Tibial nerve (tissue), 4 donors: ENCODE results near the gene DTNBP1. TPM values are rescaled to one million over a fixed set of nuclear protein-coding genes. Genes with fewer than 3 reads are reported as not detected.

ENCODE experiments used
- DNase-seq, 2 donors: peaks; one replicate each; pipeline ENCODE4 v3.0.0-alpha.2; 2019; ENCODE audit warnings: low spot score in 2 of 2
- H3K27ac ChIP-seq, 4 donors: fragments of 200-600 bp; sonication (generic) in 3 of 4; one replicate each; pipeline ENCODE4 v1.5.1; 2017 to 2019; ENCODE audit warnings: mild to moderate bottlenecking in 1 of 4
- H3K27me3 ChIP-seq, 2 donors: fragments of 200-600 bp; sonication (generic) in 1 of 2; one replicate each; pipeline versions ENCODE4 v1.5.1 to v1.6.0; 2017 to 2019
- H3K36me3 ChIP-seq, 3 donors: fragments of 200-600 bp; sonication (generic); one replicate each; pipeline ENCODE4 v1.5.1; 2018 to 2019
- H3K4me1 ChIP-seq, 4 donors: fragments of 200-600 bp; sonication (generic) in 3 of 4; one replicate each; pipeline ENCODE4 v1.5.1; 2017 to 2019
- H3K4me3 ChIP-seq, 4 donors: fragments of 200-600 bp; sonication (generic) in 3 of 4; one replicate each; pipeline ENCODE4 v1.5.1; 2017 to 2019; ENCODE audit warnings: mild to moderate bottlenecking in 1 of 4, moderate library complexity in 1 of 4
- H3K9me3 ChIP-seq, 4 donors: fragments of 200-600 bp; sonication (generic) in 3 of 4; one replicate each; pipeline ENCODE4 v1.5.1; 2017 to 2019
- CTCF ChIP-seq, 5 experiments: fragments of 200-600 bp in 3 of 5; fragments of 450-650 bp in 2 of 5; sonication (generic) in 3 of 5; IDR thresholded peaks; one replicate each; pipeline ENCODE4 v1.5.1; 2016 to 2019; ENCODE audit warnings: antibody characterized with exemption in 5 of 5, mild to moderate bottlenecking in 3 of 5, moderate library complexity in 2 of 5
- EP300 ChIP-seq, 2 donors: sonication (generic); formaldehyde crosslinking; IDR thresholded peaks; one replicate each; pipeline ENCODE4 v1.6.1; 2017; ENCODE audit warnings: antibody characterized with exemption in 2 of 2, mild to moderate bottlenecking in 1 of 2
- POLR2A ChIP-seq, 2 donors: fragments of 450-650 bp; IDR thresholded peaks; one replicate each; pipeline ENCODE4 v1.6.1; 2017; ENCODE audit warnings: antibody characterized with exemption in 2 of 2, mild to moderate bottlenecking in 2 of 2, moderate library complexity in 2 of 2
- WGBS, 2 donors: methylation state at CpG; one replicate each; pipeline ENCODE4 v1.1.5; 2018; 5-methylcytosine and 5-hydroxymethylcytosine counted together
- total RNA-seq, 4 donors: library from RNA; depleted of rRNA; stranded (reverse); fragments of >200 nt; gene quantifications; one replicate each; pipeline ENCODE4 v1.1.0, GENCODE V29; 2016

Gene DTNBP1
- total RNA-seq, 4 donors from 2014 or later, result 14.7 to 36.6 (median 16.1) TPM

DNA sequence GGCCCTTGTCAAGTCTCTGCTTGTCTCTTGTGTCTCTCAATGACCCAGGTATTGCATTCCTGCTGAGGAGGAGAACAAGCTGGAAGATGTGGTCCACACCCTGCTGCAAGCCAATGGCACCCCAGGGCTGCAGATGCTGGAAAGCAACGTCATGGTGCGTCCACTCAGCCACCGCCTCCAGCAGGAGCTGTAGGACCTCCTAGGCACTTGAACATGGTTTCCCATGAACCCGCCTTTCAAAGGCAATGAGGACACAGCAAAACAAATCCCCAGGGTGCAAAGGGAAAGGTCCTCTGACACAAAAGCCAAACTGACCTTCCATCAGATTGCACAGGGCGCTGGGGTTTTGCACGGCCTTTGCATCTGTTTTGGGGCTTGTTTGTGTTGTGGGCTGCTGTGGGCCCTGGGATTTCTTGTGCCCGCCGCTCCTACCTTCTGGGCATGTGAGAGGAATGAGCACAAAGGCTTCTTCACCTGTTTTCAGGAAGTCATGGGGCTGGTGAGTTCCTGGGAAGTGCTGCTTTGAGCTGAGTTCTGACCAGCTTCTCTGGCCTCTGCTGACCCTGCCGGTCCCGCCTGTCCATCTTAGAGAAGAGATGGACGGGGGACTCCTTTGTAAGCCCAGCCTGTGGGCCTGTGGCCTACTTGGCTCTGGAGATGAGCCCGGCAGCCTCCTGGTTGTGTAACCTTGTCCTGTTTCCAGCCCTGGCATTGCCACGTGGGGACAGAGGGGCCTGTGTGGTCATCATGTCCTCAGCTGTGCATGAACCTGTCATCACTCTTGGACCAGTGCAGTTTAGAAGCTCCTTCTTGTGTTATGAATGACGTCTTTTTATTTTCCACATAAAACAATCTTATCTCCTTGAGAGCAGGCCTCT is 151.3 kb downstream of the DTNBP1 start:
- Histone ChIP-seq H3K27me3 (no peaks in the 10 kb centered on the region), H3K4me3 (no peak overlapping the region), H3K9me3 (no peaks in the 10 kb centered on the region), H3K36me3 (peaks cover 0 to 86% (median 0%) of the 10 kb centered on the region in 3 donors), H3K27ac (no peak overlapping the region), H3K4me1 (peaks cover 0 to under 1% (median 0%) of the 10 kb centered on the region in 4 donors)
- 88 to 96% methylated on average over 12 to 14 of the region's 14 CpGs for WGBS, 2 donors
- TF ChIP-seq CTCF (IDR thresholded peaks at IDR 0.05), result no peak
- TF ChIP-seq EP300 (IDR thresholded peaks at IDR 0.05), result no peak
- no peak for TF ChIP-seq POLR2A (IDR thresholded peaks at IDR 0.05)
- no peak for DNase-seq

GRCh38 chr6:15510536-15511247 is 152.1 kb downstream of the DTNBP1 start:
- TF ChIP-seq EP300 (IDR thresholded peaks at IDR 0.05) (no peak), CTCF (IDR thresholded peaks at IDR 0.05) (no peak), POLR2A (IDR thresholded peaks at IDR 0.05) (no peak)
- H3K36me3 ChIP-seq, result peaks cover 0 to 81% (median 0%) of the 10 kb centered on the region in 3 donors

GRCh38 chr6:15510121-15510520 is 152.7 kb downstream of the DTNBP1 start:
- TF ChIP-seq EP300 (IDR thresholded peaks at IDR 0.05) (no peak), CTCF (IDR thresholded peaks at IDR 0.05) (no peak), POLR2A (IDR thresholded peaks at IDR 0.05) (no peak)
- 96 to 97% methylated on average over 6 of the region's 6 CpGs for WGBS, 2 donors

More at GRCh38 chr6:15510536-15511247, 152.1 kb downstream of the DTNBP1 start:
- no peak for DNase-seq
- no peak overlapping the region for H3K4me3 ChIP-seq
- peaks cover 0 to 8% (median 2%) of the 10 kb centered on the region in 4 donors for H3K4me1 ChIP-seq
- WGBS, 2 donors, result 86 to 87% methylated on average over 12 to 16 of the region's 16 CpGs
- H3K27ac ChIP-seq, result no peak overlapping the region
- no peaks in the 10 kb centered on the region for H3K9me3 ChIP-seq
- H3K27me3 ChIP-seq, result no peaks in the 10 kb centered on the region

DNA sequence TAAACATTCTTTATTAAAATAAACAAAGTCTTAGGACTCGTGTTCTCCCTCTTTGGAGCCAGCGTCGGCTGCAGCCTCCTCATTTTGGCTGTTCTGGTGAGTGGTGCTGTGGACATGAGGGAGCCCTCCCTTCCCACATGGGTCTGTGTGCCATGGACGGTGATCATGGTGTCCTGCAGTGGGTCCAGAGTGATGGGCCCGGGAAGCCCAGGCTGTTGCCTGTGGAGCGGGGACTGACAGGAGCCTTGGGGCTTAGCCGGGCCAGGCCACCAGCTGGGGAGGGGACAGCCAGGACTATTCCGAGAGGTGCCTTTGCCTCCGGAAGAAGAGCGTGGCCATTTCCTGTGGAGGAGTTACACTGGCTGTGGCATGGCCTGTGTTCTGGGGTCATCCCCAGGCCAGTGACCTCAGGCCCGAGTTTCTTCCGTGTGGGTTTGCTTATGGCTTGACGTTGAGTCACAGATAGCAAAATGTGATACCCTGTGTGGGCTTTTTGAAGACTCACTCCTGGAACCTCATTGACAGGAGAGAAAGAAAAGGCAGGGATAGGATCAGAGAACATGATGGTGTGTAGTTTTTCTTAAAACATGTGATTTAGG is 153.4 kb downstream of the DTNBP1 start:
- H3K36me3 ChIP-seq, result peaks cover 0 to 74% (median 0%) of the 10 kb centered on the region in 3 donors
- TF ChIP-seq POLR2A (IDR thresholded peaks at IDR 0.05), result no peak
- no peak for TF ChIP-seq CTCF (IDR thresholded peaks at IDR 0.05)
- TF ChIP-seq EP300 (IDR thresholded peaks at IDR 0.05), result no peak
- peaks cover 0 to 21% (median 11%) of the 10 kb centered on the region in 4 donors for H3K4me1 ChIP-seq
- H3K27me3 ChIP-seq, result no peaks in the 10 kb centered on the region
- 86 to 88% methylated on average over 13 of the region's 13 CpGs for WGBS, 2 donors
- H3K4me3 ChIP-seq, result no peak overlapping the region
- no peaks in the 10 kb centered on the region for H3K9me3 ChIP-seq
- H3K27ac ChIP-seq, result no peak overlapping the region
- DNase-seq, result no peak

More at GRCh38 chr6:15510121-15510520, 152.7 kb downstream of the DTNBP1 start:
- Histone ChIP-seq H3K4me3 (no peak overlapping the region), H3K4me1 (peaks cover 0 to 14% (median 7%) of the 10 kb centered on the region in 4 donors), H3K36me3 (peaks cover 0 to 77% (median 0%) of the 10 kb centered on the region in 3 donors), H3K27ac (no peak overlapping the region), H3K27me3 (no peaks in the 10 kb centered on the region), H3K9me3 (no peaks in the 10 kb centered on the region)
- DNase-seq, result no peak
